Stomach (tissue), 9 donors: ENCODE measurements around the gene C2orf92. TPM values are rescaled to one million over a fixed set of nuclear protein-coding genes. Genes with fewer than 3 reads are reported as not detected.

ENCODE experiments used
- DNase-seq, 2 donors: peaks; one replicate each; pipeline versions ENCODE4 v3.0.0 to v3.0.0-alpha.2; 2013 to 2019
- H3K27ac ChIP-seq, 5 donors: fragments of 200-600 bp in 4 of 5; sonication (generic) in 4 of 5; one replicate each; pipeline ENCODE4 v1.5.1; 2013 to 2019; ENCODE audit warnings: mild to moderate bottlenecking in 1 of 5, moderate library complexity in 1 of 5
- H3K27me3 ChIP-seq, 3 donors: fragments of 200-600 bp; sonication (generic); one replicate each; pipeline ENCODE4 v1.5.1; 2017 to 2019; ENCODE audit warnings: mixed run types in 1 of 3
- H3K36me3 ChIP-seq, 4 donors: fragments of 200-600 bp; sonication (generic); 1 replicate in 3 of 4; 2 replicates in 1 of 4; pipeline ENCODE4 v1.5.1; 2016 to 2019
- H3K4me1 ChIP-seq, 4 donors: fragments of 200-600 bp; sonication (generic); one replicate each; pipeline ENCODE4 v1.5.1; 2016 to 2019
- H3K4me3 ChIP-seq, 4 donors: fragments of 200-600 bp; sonication (generic) in 3 of 4; one replicate each; pipeline ENCODE4 v1.5.1; 2016 to 2019; ENCODE audit warnings: mild to moderate bottlenecking in 1 of 4
- H3K9me3 ChIP-seq, 4 donors: fragments of 200-600 bp; sonication (generic); one replicate each; pipeline ENCODE4 v1.5.1; 2016 to 2019
- EP300 ChIP-seq: sonication (generic); formaldehyde crosslinking; IDR thresholded peaks from one replicate; pipeline ENCODE4 v1.6.1; 2017; ENCODE audit warnings: antibody characterized with exemption
- POLR2A ChIP-seq, 4 donors: fragments of 450-650 bp; IDR thresholded peaks; one replicate each; pipeline ENCODE4 v1.6.1; 2016; ENCODE audit warnings: antibody characterized with exemption in 4 of 4, control low read depth in 2 of 4, mild to moderate bottlenecking in 1 of 4, moderate library complexity in 1 of 4
- POLR2AphosphoS5 ChIP-seq, 3 donors: sonication (generic); formaldehyde crosslinking; IDR thresholded peaks; one replicate each; pipeline ENCODE4 v1.6.1; 2016; ENCODE audit warnings: antibody characterized with exemption in 3 of 3
- WGBS, 5 donors: extraction: QIAGEN DNeasy Blood & Tissue Kit in 3 of 5; methylation state at CpG; one replicate each; pipeline versions ENCODE4 v1.1.5 to v1.1.7; 2013 to 2018; 5-methylcytosine and 5-hydroxymethylcytosine counted together
- intact Hi-C: fragments of 100-400 bp; cut with DNase I; formaldehyde crosslinking; loops from one replicate; pipeline ENCODE4 v1.15.1; 2023; ENCODE audit warnings: low total_unique reads
- polyA plus RNA-seq, 3 donors: library from polyadenylated mRNA; stranded (reverse); fragments of 200-250 nt; gene quantifications; one replicate each; pipeline ENCODE4 v1.2.3, GENCODE V29; 2013
- total RNA-seq, 5 donors: library from RNA; depleted of rRNA; stranded (reverse); fragments of >200 nt; gene quantifications; one replicate each; pipeline versions ENCODE4 v1.1.0 to v1.2.3, GENCODE V29; 2014 to 2016
- TF ChIP-seq, protein P1 (sequence below), 7 experiments: fragments of 450-650 bp in 4 of 7; fragments of 200-600 bp in 3 of 7; sonication (generic) in 3 of 7; IDR thresholded peaks; one replicate each; pipeline ENCODE4 v1.5.1; 2016 to 2019; ENCODE audit warnings: antibody characterized with exemption in 7 of 7, control low read depth in 2 of 7, mild to moderate bottlenecking in 1 of 7
- donor health status: healthy with polysubstance abuse.
- donor health status: Bipolar disorder and iron deficiency.
- donor health status: healthy.

C2orf92 gene
- total and polyA plus RNA-seq, 8 donors, result 2.3 to 35.3 (median 6.0) TPM; not detected in 2

DNA sequence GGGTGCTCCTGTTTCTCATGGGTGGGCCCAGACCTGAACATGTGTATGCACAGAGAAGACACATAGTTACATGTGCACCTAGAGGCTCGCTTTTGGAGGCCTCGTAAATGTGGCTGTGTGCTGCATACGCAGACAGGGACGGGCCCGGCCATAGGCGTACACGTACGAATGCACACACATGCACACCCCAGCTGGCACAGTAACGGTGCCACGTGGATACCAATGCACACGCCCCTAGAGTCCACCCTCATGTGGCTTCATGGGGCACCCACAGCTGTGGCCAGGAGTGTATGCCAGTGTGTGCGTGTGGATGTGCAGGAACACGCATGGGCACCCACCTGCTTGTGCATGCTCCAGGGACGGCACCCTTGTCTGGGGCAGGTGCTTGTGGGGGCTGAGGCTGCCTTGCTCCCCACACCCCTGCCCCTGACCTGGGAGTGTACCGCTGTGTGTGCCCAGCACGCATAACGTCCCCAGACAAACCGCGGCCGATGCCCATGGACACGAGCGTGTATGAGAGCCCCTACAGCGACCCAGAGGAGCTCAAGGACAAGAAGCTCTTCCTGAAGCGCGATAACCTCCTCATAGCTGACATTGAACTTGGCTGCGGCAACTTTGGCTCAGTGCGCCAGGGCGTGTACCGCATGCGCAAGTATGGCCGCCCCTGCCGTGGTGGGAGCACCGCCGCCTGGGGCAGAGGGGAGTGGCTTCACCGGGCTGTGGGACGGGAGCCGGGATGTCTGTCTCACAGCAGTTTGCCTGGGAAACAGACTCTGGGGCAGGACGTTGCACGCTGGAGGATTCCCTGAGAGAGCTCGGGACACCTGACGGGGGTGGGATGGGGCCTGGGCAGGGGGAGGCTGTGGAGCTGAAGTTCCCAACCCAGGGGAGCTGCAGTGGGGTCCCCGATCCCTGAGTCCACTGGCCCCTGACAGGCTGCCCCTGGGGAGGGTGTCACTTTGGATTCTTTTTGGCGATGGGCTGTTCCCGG lies 64.8 kb downstream of the C2orf92 start:
- Histone ChIP-seq H3K9me3 (peaks cover 7 to 16% (median 10%) of the 10 kb centered on the region in 4 donors), H3K36me3 (no peaks in the 10 kb centered on the region), H3K27me3 (no peaks in the 10 kb centered on the region), H3K4me3 (no peak overlapping the region), H3K4me1 (no peaks in the 10 kb centered on the region), H3K27ac (no peak overlapping the region)
- TF ChIP-seq, protein P1, sequence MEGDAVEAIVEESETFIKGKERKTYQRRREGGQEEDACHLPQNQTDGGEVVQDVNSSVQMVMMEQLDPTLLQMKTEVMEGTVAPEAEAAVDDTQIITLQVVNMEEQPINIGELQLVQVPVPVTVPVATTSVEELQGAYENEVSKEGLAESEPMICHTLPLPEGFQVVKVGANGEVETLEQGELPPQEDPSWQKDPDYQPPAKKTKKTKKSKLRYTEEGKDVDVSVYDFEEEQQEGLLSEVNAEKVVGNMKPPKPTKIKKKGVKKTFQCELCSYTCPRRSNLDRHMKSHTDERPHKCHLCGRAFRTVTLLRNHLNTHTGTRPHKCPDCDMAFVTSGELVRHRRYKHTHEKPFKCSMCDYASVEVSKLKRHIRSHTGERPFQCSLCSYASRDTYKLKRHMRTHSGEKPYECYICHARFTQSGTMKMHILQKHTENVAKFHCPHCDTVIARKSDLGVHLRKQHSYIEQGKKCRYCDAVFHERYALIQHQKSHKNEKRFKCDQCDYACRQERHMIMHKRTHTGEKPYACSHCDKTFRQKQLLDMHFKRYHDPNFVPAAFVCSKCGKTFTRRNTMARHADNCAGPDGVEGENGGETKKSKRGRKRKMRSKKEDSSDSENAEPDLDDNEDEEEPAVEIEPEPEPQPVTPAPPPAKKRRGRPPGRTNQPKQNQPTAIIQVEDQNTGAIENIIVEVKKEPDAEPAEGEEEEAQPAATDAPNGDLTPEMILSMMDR (IDR thresholded peaks at IDR 0.05), result no peak
- TF ChIP-seq POLR2A (IDR thresholded peaks at IDR 0.05) (no peak), POLR2AphosphoS5 (IDR thresholded peaks at IDR 0.05) (no peak), EP300 (no peak)
- no peak for DNase-seq
- intact Hi-C loops, result no loop called here
- WGBS, 5 donors, result 94 to 97% (median 94%) methylated on average over 29 to 44 of the region's 44 CpGs

DNA sequence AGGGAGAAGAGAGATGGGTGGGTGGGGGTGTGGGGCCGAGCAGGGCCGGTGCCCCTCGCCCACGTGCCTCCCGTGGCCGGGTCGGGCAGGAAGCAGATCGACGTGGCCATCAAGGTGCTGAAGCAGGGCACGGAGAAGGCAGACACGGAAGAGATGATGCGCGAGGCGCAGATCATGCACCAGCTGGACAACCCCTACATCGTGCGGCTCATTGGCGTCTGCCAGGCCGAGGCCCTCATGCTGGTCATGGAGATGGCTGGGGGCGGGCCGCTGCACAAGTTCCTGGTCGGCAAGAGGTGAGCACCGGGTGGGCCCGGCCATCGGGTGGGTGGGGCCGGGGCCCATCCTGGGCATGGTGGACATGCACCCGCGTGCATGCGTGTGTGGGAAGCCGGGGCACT lies 65.6 kb downstream of the C2orf92 start:
- Histone ChIP-seq H3K4me1 (no peaks in the 10 kb centered on the region), H3K36me3 (no peaks in the 10 kb centered on the region), H3K27me3 (no peaks in the 10 kb centered on the region), H3K4me3 (no peak overlapping the region), H3K9me3 (peaks cover 2 to 10% (median 5%) of the 10 kb centered on the region in 4 donors), H3K27ac (no peak overlapping the region)
- TF ChIP-seq EP300 (no peak), POLR2AphosphoS5 (IDR thresholded peaks at IDR 0.05) (no peak), POLR2A (IDR thresholded peaks at IDR 0.05) (no peak)
- TF ChIP-seq, protein P1 (IDR thresholded peaks at IDR 0.05), result no peak
- WGBS, 5 donors, result 96 to 97% (median 96%) methylated on average over 21 to 29 of the region's 29 CpGs
- intact Hi-C loops, result no loop called here
- no peak for DNase-seq

DNA sequence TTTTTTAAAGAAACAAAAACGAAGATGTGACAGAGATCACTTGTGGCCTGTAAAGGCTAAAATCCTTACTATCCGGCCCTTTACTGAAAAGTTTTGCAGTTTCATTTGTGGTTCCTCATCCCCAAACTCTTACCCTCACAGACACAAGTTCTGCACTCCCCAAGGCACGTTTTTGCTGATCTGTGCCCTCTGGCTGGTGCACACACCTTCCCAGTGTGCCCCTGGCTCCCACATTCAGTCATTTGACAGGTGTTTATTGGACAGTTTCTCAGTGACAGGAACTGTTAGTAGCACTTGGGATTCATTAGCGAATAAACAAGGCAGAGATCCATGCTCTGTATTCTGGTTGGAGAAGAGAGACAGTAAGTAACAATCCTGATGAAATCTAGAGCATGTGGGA lies 66.7 kb downstream of the C2orf92 start:
- Histone ChIP-seq H3K4me3 (no peak overlapping the region), H3K36me3 (no peaks in the 10 kb centered on the region), H3K9me3 (no peaks in the 10 kb centered on the region), H3K27ac (no peak overlapping the region), H3K4me1 (peaks cover 0 to 6% (median 2%) of the 10 kb centered on the region in 4 donors), H3K27me3 (no peaks in the 10 kb centered on the region)
- DNase-seq, result no peak
- intact Hi-C loops, result no loop called here
- 52 to 70% (median 68%) methylated on average over 4 of the region's 4 CpGs for WGBS, 5 donors
- TF ChIP-seq POLR2AphosphoS5 (IDR thresholded peaks at IDR 0.05) (no peak), POLR2A (IDR thresholded peaks at IDR 0.05) (no peak), EP300 (no peak)
- TF ChIP-seq, protein P1 (IDR thresholded peaks at IDR 0.05), result no peak

DNA sequence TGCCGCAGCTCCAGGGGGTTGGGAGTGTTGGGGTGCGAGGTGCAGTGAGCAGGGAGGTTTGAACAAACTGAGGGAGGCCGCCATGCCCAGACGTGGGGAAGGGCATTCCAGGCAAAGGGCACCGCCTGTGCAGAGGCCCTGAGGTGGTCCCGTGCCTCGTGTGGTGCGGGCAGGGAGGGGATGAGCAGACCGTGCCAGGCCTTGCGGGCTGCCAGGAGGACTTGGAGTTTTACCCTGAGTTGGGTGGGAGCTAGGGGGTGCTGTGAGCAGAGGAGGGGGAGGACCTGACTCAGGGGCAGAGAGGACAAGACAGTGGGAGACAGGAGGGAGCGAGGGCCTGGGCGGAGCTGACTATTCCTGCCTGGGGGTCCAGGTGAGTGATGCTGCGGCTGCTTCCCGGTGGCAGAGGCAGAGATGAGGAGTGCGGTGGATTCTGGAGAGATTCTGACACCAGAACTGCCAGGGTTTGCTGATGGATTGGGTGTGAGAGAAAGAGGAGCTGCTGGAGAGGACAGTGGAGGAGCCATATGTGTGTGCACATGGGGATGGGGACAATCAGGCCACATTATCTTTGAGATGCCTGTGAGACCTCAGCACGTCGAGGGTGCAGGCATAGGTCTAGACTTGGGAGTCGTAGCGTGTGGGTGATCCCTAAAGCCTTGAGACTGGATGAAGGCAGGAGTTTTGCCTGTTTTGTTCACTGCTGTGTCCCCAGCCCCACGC lies 67.3 kb downstream of the C2orf92 start:
- 85 to 89% (median 87%) methylated on average over 20 of the region's 20 CpGs for WGBS, 5 donors
- intact Hi-C loops, result no loop called here
- no peaks in the 10 kb centered on the region for H3K27me3 ChIP-seq

More for the DNA sequence above, 67.3 kb downstream of the C2orf92 start:
- H3K9me3 ChIP-seq, result no peaks in the 10 kb centered on the region
- DNase-seq, result no peak
- H3K4me1 ChIP-seq, result peaks cover 0 to 6% (median 2%) of the 10 kb centered on the region in 4 donors
- no peaks in the 10 kb centered on the region for H3K36me3 ChIP-seq
- no peak overlapping the region for H3K4me3 ChIP-seq
- TF ChIP-seq, protein P1 (IDR thresholded peaks at IDR 0.05), result no peak
- TF ChIP-seq POLR2AphosphoS5 (IDR thresholded peaks at IDR 0.05) (no peak), EP300 (no peak), POLR2A (IDR thresholded peaks at IDR 0.05) (no peak)
- H3K27ac ChIP-seq, result no peak overlapping the region
